H9 (cell line): ENCODE data around the gene ELAVL1. TPM values are rescaled to one million over a fixed set of nuclear protein-coding genes. Genes with fewer than 3 reads are reported as not detected.

Experiments
- DNase-seq: peaks from one replicate; pipeline ENCODE4 v3.0.0-alpha.2; 2017
- H2AFZ ChIP-seq: one replicate; pipeline ENCODE4 v1.6.1; 2013; ENCODE audit warnings: mild to moderate bottlenecking, low read length, control low read depth, moderate library complexity
- H2AK5ac ChIP-seq: 2 replicates; pipeline ENCODE4 v1.6.1; 2013; ENCODE audit warnings: low read length, control low read depth, mixed read lengths; ENCODE audit not compliant: insufficient read length
- H2BK120ac ChIP-seq: one replicate; pipeline ENCODE4 v1.6.1; 2013; ENCODE audit warnings: low read depth, mild to moderate bottlenecking, low read length, control low read depth, inconsistent platforms; ENCODE audit not compliant: poor library complexity, severe bottlenecking
- H2BK12ac ChIP-seq: 2 replicates; pipeline ENCODE4 v1.6.1; 2013; ENCODE audit warnings: low read length, control low read depth, mixed read lengths, low read depth; ENCODE audit not compliant: insufficient read length
- H2BK15ac ChIP-seq: 2 replicates; pipeline ENCODE4 v1.6.1; 2013; ENCODE audit warnings: low read depth, low read length, control low read depth
- H2BK20ac ChIP-seq: one replicate; pipeline ENCODE4 v1.6.1; 2013; ENCODE audit warnings: low read depth, mild to moderate bottlenecking, low read length, control low read depth, inconsistent platforms; ENCODE audit not compliant: poor library complexity, severe bottlenecking
- H2BK5ac ChIP-seq: 2 replicates; pipeline ENCODE4 v1.6.1; 2013; ENCODE audit warnings: low read length, control low read depth, mixed read lengths; ENCODE audit not compliant: insufficient read length
- H3K14ac ChIP-seq: 2 replicates; pipeline ENCODE4 v1.6.1; 2013; ENCODE audit warnings: low read length, control low read depth; ENCODE audit not compliant: insufficient read depth
- H3K18ac ChIP-seq: 2 replicates; pipeline ENCODE4 v1.6.1; 2013; ENCODE audit warnings: low read depth, mild to moderate bottlenecking, mixed read lengths, low read length, control low read depth; ENCODE audit not compliant: insufficient read length
- H3K23ac ChIP-seq: 2 replicates; pipeline ENCODE4 v1.6.1; 2013; ENCODE audit warnings: low read length, control low read depth, mixed read lengths, low read depth; ENCODE audit not compliant: insufficient read length
- H3K23me2 ChIP-seq: 2 replicates; pipeline ENCODE4 v1.6.1; 2013; ENCODE audit warnings: low read depth, mild to moderate bottlenecking, mixed read lengths, low read length, control low read depth; ENCODE audit not compliant: insufficient read length, poor library complexity, severe bottlenecking
- H3K27ac ChIP-seq: 2 replicates; pipeline ENCODE4 v1.5.1; 2013; ENCODE audit warnings: low read length, control low read depth, mixed read lengths, low read depth; ENCODE audit not compliant: insufficient read length
- H3K27me3 ChIP-seq: 2 replicates; pipeline ENCODE4 v1.6.1; 2013; ENCODE audit warnings: low read length, control low read depth, inconsistent platforms; ENCODE audit not compliant: insufficient read depth
- H3K4ac ChIP-seq: 2 replicates; pipeline ENCODE4 v1.6.1; 2013; ENCODE audit warnings: low read depth, mild to moderate bottlenecking, control low read depth, inconsistent platforms, low read length, moderate library complexity
- H3K4me1 ChIP-seq: 2 replicates; pipeline ENCODE4 v1.6.1; 2013; ENCODE audit warnings: low read length, control low read depth, inconsistent platforms; ENCODE audit not compliant: insufficient read depth
- H3K4me2 ChIP-seq: 2 replicates; pipeline ENCODE4 v1.6.1; 2013; ENCODE audit warnings: low read length, control low read depth, mixed read lengths; ENCODE audit not compliant: insufficient read length, insufficient read depth
- H3K56ac ChIP-seq: 2 replicates; pipeline ENCODE4 v1.6.1; 2013; ENCODE audit warnings: low read depth, mild to moderate bottlenecking, mixed read lengths, low read length, control low read depth; ENCODE audit not compliant: insufficient read length
- H3K79me1 ChIP-seq: 2 replicates; pipeline ENCODE4 v1.6.1; 2013; ENCODE audit warnings: low read depth, mild to moderate bottlenecking, moderate library complexity, low read length, control low read depth, inconsistent platforms; ENCODE audit not compliant: insufficient read depth, poor library complexity, severe bottlenecking
- H3K79me2 ChIP-seq: 2 replicates; pipeline ENCODE4 v1.6.1; 2013; ENCODE audit warnings: low read length, control low read depth, inconsistent platforms; ENCODE audit not compliant: insufficient read depth
- H3K9ac ChIP-seq: 2 replicates; pipeline ENCODE4 v1.6.1; 2013; ENCODE audit warnings: low read length, control low read depth, mixed read lengths; ENCODE audit not compliant: insufficient read length; ENCODE audit errors: extremely low read depth
- H3K9me3 ChIP-seq: one replicate; pipeline ENCODE4 v1.6.1; 2013; ENCODE audit warnings: low read depth, low read length, inconsistent platforms; ENCODE audit not compliant: control insufficient read depth
- H3T11ph ChIP-seq: one replicate; pipeline ENCODE4 v1.6.1; 2013; ENCODE audit warnings: mild to moderate bottlenecking, low read length, control low read depth, inconsistent platforms
- H4K20me1 ChIP-seq: one replicate; pipeline ENCODE4 v1.6.1; 2013; ENCODE audit not compliant: control insufficient read depth, insufficient read length, insufficient read depth
- H4K5ac ChIP-seq: 2 replicates; pipeline ENCODE4 v1.6.1; 2013; ENCODE audit warnings: low read depth, mild to moderate bottlenecking, mixed read lengths, low read length, control low read depth; ENCODE audit not compliant: insufficient read length
- H4K8ac ChIP-seq: replicated peaks from 2 replicates; pipeline ENCODE4 v1.6.1; 2013; ENCODE audit warnings: low read length, control low read depth, mixed read lengths, low read depth; ENCODE audit not compliant: insufficient read length
- H4K91ac ChIP-seq: 2 replicates; pipeline ENCODE4 v1.6.1; 2013; ENCODE audit warnings: low read depth, mild to moderate bottlenecking, moderate library complexity, mixed read lengths, low read length, control low read depth; ENCODE audit not compliant: insufficient read length
- H3K27ac Mint-ChIP-seq, 3 experiments: 2 replicates in 2 of 3; 3 replicates in 1 of 3; pipeline ENCODE4 v1.8.0; 2020 to 2021; ENCODE audit warnings: mixed read lengths in 3 of 3, mild to moderate bottlenecking in 1 of 3, moderate library complexity in 1 of 3
- H3K27me3 Mint-ChIP-seq: 2 replicates; pipeline ENCODE4 v1.8.0; 2021; ENCODE audit warnings: low read depth, mild to moderate bottlenecking, moderate library complexity, mixed read lengths
- H3K36me3 Mint-ChIP-seq, 3 experiments: 2 replicates in 2 of 3; 3 replicates in 1 of 3; pipeline ENCODE4 v1.8.0; 2020 to 2021; ENCODE audit warnings: low read depth in 3 of 3, mixed read lengths in 3 of 3; ENCODE audit not compliant: insufficient read depth in 1 of 3
- H3K4me1 Mint-ChIP-seq, 2 experiments: 2 replicates each; pipeline ENCODE4 v1.8.0; 2020; ENCODE audit warnings: mixed read lengths in 2 of 2
- H3K4me3 Mint-ChIP-seq, 2 experiments: 2 replicates in 1 of 2; 3 replicates in 1 of 2; pipeline ENCODE4 v1.8.0; 2020 to 2021; ENCODE audit warnings: mild to moderate bottlenecking in 2 of 2, mixed read lengths in 2 of 2, moderate library complexity in 1 of 2
- H3K9me3 Mint-ChIP-seq, 2 experiments: 2 replicates in 1 of 2; 3 replicates in 1 of 2; pipeline ENCODE4 v1.8.0; 2020; ENCODE audit warnings: mild to moderate bottlenecking in 2 of 2, mixed read lengths in 2 of 2, moderate library complexity in 1 of 2
- WGBS: extraction: QIAGEN DNeasy Blood & Tissue Kit; methylation state at CpG from one replicate; pipeline ENCODE4 v1.1.7; 2013; ENCODE audit warnings: missing lambda C conversion rate, low lambda C conversion rate, mixed read lengths; ENCODE audit not compliant: insufficient read length; ENCODE audit errors: extremely low coverage; 5-methylcytosine and 5-hydroxymethylcytosine counted together
- total RNA-seq: library from RNA; stranded (reverse); gene quantifications from 2 replicates; pipeline ENCODE4 v1.2.1, GENCODE V29; 2021
- TF ChIP-seq, protein P1 (sequence below): fragments of 200-600 bp; sonication (generic); conservative IDR thresholded peaks from 3 replicates; pipeline ENCODE4 v1.8.0; 2021; ENCODE audit warnings: antibody characterized with exemption, mild to moderate bottlenecking

ELAVL1 gene
- total RNA-seq, 1 experiment from 2014 or later: 149 TPM

DNA sequence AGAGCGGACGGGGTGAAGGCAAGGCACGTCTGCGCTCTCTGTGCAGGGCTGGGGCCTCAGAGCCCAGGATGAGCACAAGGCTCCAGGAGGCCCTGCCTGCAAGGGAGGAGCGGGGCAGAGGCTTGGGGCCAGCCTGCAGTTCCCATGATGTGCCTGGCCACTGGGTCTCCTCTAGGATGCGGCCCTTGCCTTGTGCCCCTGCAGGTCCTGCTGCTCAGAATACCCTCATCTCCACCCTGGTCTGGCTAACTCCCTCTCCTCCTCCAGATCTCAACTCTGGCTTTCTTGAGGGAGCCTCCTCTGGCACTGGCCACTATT is 27.8 kb downstream of the ELAVL1 start:
- Histone ChIP-seq H2AFZ (no peak overlapping the region), H3K27me3 (no peaks in the 10 kb centered on the region), H4K91ac (no peak overlapping the region), H3K56ac (no peak overlapping the region), H2BK120ac (no peak overlapping the region), H3K4me1 (no peaks in the 10 kb centered on the region), H3K4ac (no peak overlapping the region), H4K20me1 (peaks cover 3% of the 10 kb centered on the region), H4K5ac (no peak overlapping the region), H4K8ac (no peak overlapping the region), H3K27ac (no peak overlapping the region), H3K4me2 (no peak overlapping the region), H3K79me1 (no peaks in the 10 kb centered on the region), H3K79me2 (no peaks in the 10 kb centered on the region), H3K9me3 (no peaks in the 10 kb centered on the region), H3K23ac (no peak overlapping the region), H3T11ph (no peak overlapping the region), H2BK15ac (no peak overlapping the region), H2BK12ac (no peak overlapping the region), H2BK20ac (no peak overlapping the region), H2AK5ac (no peak overlapping the region), H3K14ac (no peak overlapping the region), H3K23me2 (no peaks in the 10 kb centered on the region), H3K9ac (no peak overlapping the region), H3K18ac (no peak overlapping the region), H2BK5ac (no peak overlapping the region)
- Mint-ChIP-seq H3K27me3 (no peaks in the 10 kb centered on the region), H3K4me1 (no peaks in the 10 kb centered on the region), H3K27ac (peak overlapping the region in 1 of 3 experiments; percentile 64; a peak in 2 of 7 replicates), H3K9me3 (no peaks in the 10 kb centered on the region), H3K36me3 (peaks cover 41 to 80% (median 79%) of the 10 kb centered on the region in 3 experiments), H3K4me3 (no peak overlapping the region)
- no peak for DNase-seq
- no CpG with 5 or more reads among the region's 6 CpGs for WGBS
- TF ChIP-seq, protein P1, sequence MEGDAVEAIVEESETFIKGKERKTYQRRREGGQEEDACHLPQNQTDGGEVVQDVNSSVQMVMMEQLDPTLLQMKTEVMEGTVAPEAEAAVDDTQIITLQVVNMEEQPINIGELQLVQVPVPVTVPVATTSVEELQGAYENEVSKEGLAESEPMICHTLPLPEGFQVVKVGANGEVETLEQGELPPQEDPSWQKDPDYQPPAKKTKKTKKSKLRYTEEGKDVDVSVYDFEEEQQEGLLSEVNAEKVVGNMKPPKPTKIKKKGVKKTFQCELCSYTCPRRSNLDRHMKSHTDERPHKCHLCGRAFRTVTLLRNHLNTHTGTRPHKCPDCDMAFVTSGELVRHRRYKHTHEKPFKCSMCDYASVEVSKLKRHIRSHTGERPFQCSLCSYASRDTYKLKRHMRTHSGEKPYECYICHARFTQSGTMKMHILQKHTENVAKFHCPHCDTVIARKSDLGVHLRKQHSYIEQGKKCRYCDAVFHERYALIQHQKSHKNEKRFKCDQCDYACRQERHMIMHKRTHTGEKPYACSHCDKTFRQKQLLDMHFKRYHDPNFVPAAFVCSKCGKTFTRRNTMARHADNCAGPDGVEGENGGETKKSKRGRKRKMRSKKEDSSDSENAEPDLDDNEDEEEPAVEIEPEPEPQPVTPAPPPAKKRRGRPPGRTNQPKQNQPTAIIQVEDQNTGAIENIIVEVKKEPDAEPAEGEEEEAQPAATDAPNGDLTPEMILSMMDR: no peak
